H9 (cell line): ENCODE results near the gene GPR87. TPM values are rescaled to one million over a fixed set of nuclear protein-coding genes. Genes with fewer than 3 reads are reported as not detected.

ENCODE experiments used
- DNase-seq: peaks from one replicate; pipeline ENCODE4 v3.0.0-alpha.2; 2017
- H2AFZ ChIP-seq: one replicate; pipeline ENCODE4 v1.6.1; 2013; ENCODE audit warnings: mild to moderate bottlenecking, low read length, control low read depth, moderate library complexity
- H2AK5ac ChIP-seq: 2 replicates; pipeline ENCODE4 v1.6.1; 2013; ENCODE audit warnings: low read length, control low read depth, mixed read lengths; ENCODE audit not compliant: insufficient read length
- H2BK120ac ChIP-seq: one replicate; pipeline ENCODE4 v1.6.1; 2013; ENCODE audit warnings: low read depth, mild to moderate bottlenecking, low read length, control low read depth, inconsistent platforms; ENCODE audit not compliant: poor library complexity, severe bottlenecking
- H2BK12ac ChIP-seq: 2 replicates; pipeline ENCODE4 v1.6.1; 2013; ENCODE audit warnings: low read length, control low read depth, mixed read lengths, low read depth; ENCODE audit not compliant: insufficient read length
- H2BK15ac ChIP-seq: 2 replicates; pipeline ENCODE4 v1.6.1; 2013; ENCODE audit warnings: low read depth, low read length, control low read depth
- H2BK20ac ChIP-seq: one replicate; pipeline ENCODE4 v1.6.1; 2013; ENCODE audit warnings: low read depth, mild to moderate bottlenecking, low read length, control low read depth, inconsistent platforms; ENCODE audit not compliant: poor library complexity, severe bottlenecking
- H2BK5ac ChIP-seq: 2 replicates; pipeline ENCODE4 v1.6.1; 2013; ENCODE audit warnings: low read length, control low read depth, mixed read lengths; ENCODE audit not compliant: insufficient read length
- H3K14ac ChIP-seq: 2 replicates; pipeline ENCODE4 v1.6.1; 2013; ENCODE audit warnings: low read length, control low read depth; ENCODE audit not compliant: insufficient read depth
- H3K18ac ChIP-seq: 2 replicates; pipeline ENCODE4 v1.6.1; 2013; ENCODE audit warnings: low read depth, mild to moderate bottlenecking, mixed read lengths, low read length, control low read depth; ENCODE audit not compliant: insufficient read length
- H3K23ac ChIP-seq: 2 replicates; pipeline ENCODE4 v1.6.1; 2013; ENCODE audit warnings: low read length, control low read depth, mixed read lengths, low read depth; ENCODE audit not compliant: insufficient read length
- H3K23me2 ChIP-seq: 2 replicates; pipeline ENCODE4 v1.6.1; 2013; ENCODE audit warnings: low read depth, mild to moderate bottlenecking, mixed read lengths, low read length, control low read depth; ENCODE audit not compliant: insufficient read length, poor library complexity, severe bottlenecking
- H3K27ac ChIP-seq: 2 replicates; pipeline ENCODE4 v1.5.1; 2013; ENCODE audit warnings: low read length, control low read depth, mixed read lengths, low read depth; ENCODE audit not compliant: insufficient read length
- H3K27me3 ChIP-seq: 2 replicates; pipeline ENCODE4 v1.6.1; 2013; ENCODE audit warnings: low read length, control low read depth, inconsistent platforms; ENCODE audit not compliant: insufficient read depth
- H3K4ac ChIP-seq: 2 replicates; pipeline ENCODE4 v1.6.1; 2013; ENCODE audit warnings: low read depth, mild to moderate bottlenecking, control low read depth, inconsistent platforms, low read length, moderate library complexity
- H3K4me1 ChIP-seq: 2 replicates; pipeline ENCODE4 v1.6.1; 2013; ENCODE audit warnings: low read length, control low read depth, inconsistent platforms; ENCODE audit not compliant: insufficient read depth
- H3K4me2 ChIP-seq: 2 replicates; pipeline ENCODE4 v1.6.1; 2013; ENCODE audit warnings: low read length, control low read depth, mixed read lengths; ENCODE audit not compliant: insufficient read length, insufficient read depth
- H3K56ac ChIP-seq: 2 replicates; pipeline ENCODE4 v1.6.1; 2013; ENCODE audit warnings: low read depth, mild to moderate bottlenecking, mixed read lengths, low read length, control low read depth; ENCODE audit not compliant: insufficient read length
- H3K79me1 ChIP-seq: 2 replicates; pipeline ENCODE4 v1.6.1; 2013; ENCODE audit warnings: low read depth, mild to moderate bottlenecking, moderate library complexity, low read length, control low read depth, inconsistent platforms; ENCODE audit not compliant: insufficient read depth, poor library complexity, severe bottlenecking
- H3K79me2 ChIP-seq: 2 replicates; pipeline ENCODE4 v1.6.1; 2013; ENCODE audit warnings: low read length, control low read depth, inconsistent platforms; ENCODE audit not compliant: insufficient read depth
- H3K9ac ChIP-seq: 2 replicates; pipeline ENCODE4 v1.6.1; 2013; ENCODE audit warnings: low read length, control low read depth, mixed read lengths; ENCODE audit not compliant: insufficient read length; ENCODE audit errors: extremely low read depth
- H3K9me3 ChIP-seq: one replicate; pipeline ENCODE4 v1.6.1; 2013; ENCODE audit warnings: low read depth, low read length, inconsistent platforms; ENCODE audit not compliant: control insufficient read depth
- H3T11ph ChIP-seq: one replicate; pipeline ENCODE4 v1.6.1; 2013; ENCODE audit warnings: mild to moderate bottlenecking, low read length, control low read depth, inconsistent platforms
- H4K20me1 ChIP-seq: one replicate; pipeline ENCODE4 v1.6.1; 2013; ENCODE audit not compliant: control insufficient read depth, insufficient read length, insufficient read depth
- H4K5ac ChIP-seq: 2 replicates; pipeline ENCODE4 v1.6.1; 2013; ENCODE audit warnings: low read depth, mild to moderate bottlenecking, mixed read lengths, low read length, control low read depth; ENCODE audit not compliant: insufficient read length
- H4K8ac ChIP-seq: replicated peaks from 2 replicates; pipeline ENCODE4 v1.6.1; 2013; ENCODE audit warnings: low read length, control low read depth, mixed read lengths, low read depth; ENCODE audit not compliant: insufficient read length
- H4K91ac ChIP-seq: 2 replicates; pipeline ENCODE4 v1.6.1; 2013; ENCODE audit warnings: low read depth, mild to moderate bottlenecking, moderate library complexity, mixed read lengths, low read length, control low read depth; ENCODE audit not compliant: insufficient read length
- H3K27ac Mint-ChIP-seq, 3 experiments: 2 replicates in 2 of 3; 3 replicates in 1 of 3; pipeline ENCODE4 v1.8.0; 2020 to 2021; ENCODE audit warnings: mixed read lengths in 3 of 3, mild to moderate bottlenecking in 1 of 3, moderate library complexity in 1 of 3
- H3K27me3 Mint-ChIP-seq: 2 replicates; pipeline ENCODE4 v1.8.0; 2021; ENCODE audit warnings: low read depth, mild to moderate bottlenecking, moderate library complexity, mixed read lengths
- H3K36me3 Mint-ChIP-seq, 3 experiments: 2 replicates in 2 of 3; 3 replicates in 1 of 3; pipeline ENCODE4 v1.8.0; 2020 to 2021; ENCODE audit warnings: low read depth in 3 of 3, mixed read lengths in 3 of 3; ENCODE audit not compliant: insufficient read depth in 1 of 3
- H3K4me1 Mint-ChIP-seq, 2 experiments: 2 replicates each; pipeline ENCODE4 v1.8.0; 2020; ENCODE audit warnings: mixed read lengths in 2 of 2
- H3K4me3 Mint-ChIP-seq, 2 experiments: 2 replicates in 1 of 2; 3 replicates in 1 of 2; pipeline ENCODE4 v1.8.0; 2020 to 2021; ENCODE audit warnings: mild to moderate bottlenecking in 2 of 2, mixed read lengths in 2 of 2, moderate library complexity in 1 of 2
- H3K9me3 Mint-ChIP-seq, 2 experiments: 2 replicates in 1 of 2; 3 replicates in 1 of 2; pipeline ENCODE4 v1.8.0; 2020; ENCODE audit warnings: mild to moderate bottlenecking in 2 of 2, mixed read lengths in 2 of 2, moderate library complexity in 1 of 2
- CTCF ChIP-seq: fragments of 200-600 bp; sonication (generic); conservative IDR thresholded peaks from 3 replicates; pipeline ENCODE4 v1.8.0; 2021; ENCODE audit warnings: antibody characterized with exemption, mild to moderate bottlenecking
- WGBS: extraction: QIAGEN DNeasy Blood & Tissue Kit; methylation state at CpG from one replicate; pipeline ENCODE4 v1.1.7; 2013; ENCODE audit warnings: missing lambda C conversion rate, low lambda C conversion rate, mixed read lengths; ENCODE audit not compliant: insufficient read length; ENCODE audit errors: extremely low coverage; 5-methylcytosine and 5-hydroxymethylcytosine counted together
- total RNA-seq: library from RNA; stranded (reverse); gene quantifications from 2 replicates; pipeline ENCODE4 v1.2.1, GENCODE V29; 2021

The GPR87 gene
- total RNA-seq, 1 experiment from 2014 or later, result 0.33 TPM

- H3K79me1 ChIP-seq, result no peaks in the 10 kb centered on the region
- no peaks in the 10 kb centered on the region for H3K79me2 ChIP-seq
- Mint-ChIP-seq H3K36me3 (peaks cover 0 to 11% (median 7%) of the 10 kb centered on the region in 3 experiments; a peak in 4 of 7 replicates), H3K4me1 (peaks cover 13% of the 10 kb centered on the region in 2 experiments), H3K9me3 (no peaks in the 10 kb centered on the region), H3K27me3 (no peaks in the 10 kb centered on the region), H3K27ac (peak overlapping the region; percentile 0 to 43 (median 2); a peak in 6 of 7 replicates), H3K4me3 (no peak overlapping the region)
- no peak overlapping the region for H3K9ac ChIP-seq
- no peak for DNase-seq
- peak overlapping the region; percentile 38 for H2BK120ac ChIP-seq
- no CpG with 5 or more reads among the region's 1 CpG for WGBS
- no peaks in the 10 kb centered on the region for H4K20me1 ChIP-seq
- no peak overlapping the region for H2AK5ac ChIP-seq
- H3T11ph ChIP-seq, result no peak overlapping the region
- H3K14ac ChIP-seq, result peak overlapping the region; percentile 25; the same call in 1 of the 2 replicates
- no peak overlapping the region for H3K4me2 ChIP-seq
- peak overlapping the region; percentile 31; the same call in 1 of the 2 replicates for H3K4ac ChIP-seq
- H2BK5ac ChIP-seq, result no peak overlapping the region
- TF ChIP-seq CTCF, result no peak
- H3K23me2 ChIP-seq, result no peaks in the 10 kb centered on the region
- H4K91ac ChIP-seq, result no peak overlapping the region
- H2BK15ac ChIP-seq, result no peak overlapping the region
- H4K8ac ChIP-seq, result no peak overlapping the region
- no peak overlapping the region for H2AFZ ChIP-seq
- peak overlapping the region; percentile 72 for H3K18ac ChIP-seq
- H3K27ac ChIP-seq, result no peak overlapping the region
- no peaks in the 10 kb centered on the region for H3K27me3 ChIP-seq
- H3K4me1 ChIP-seq, result peaks cover 2% of the 10 kb centered on the region; the same call in 1 of the 2 replicates
- no peak overlapping the region for H3K23ac ChIP-seq
- no peak overlapping the region for H4K5ac ChIP-seq
- H2BK12ac ChIP-seq, result no peak overlapping the region
- no peaks in the 10 kb centered on the region for H3K9me3 ChIP-seq
- H2BK20ac ChIP-seq, result no peak overlapping the region
- H3K56ac ChIP-seq, result no peak overlapping the region
Measured at GRCh38 chr3:151264605-151265004, 52.0 kb downstream of the GPR87 start.
